NCI-H748 treated with DMSO at 0.1 percent for 48 hours (cell line): ENCODE measurements around the gene LUC7L3.
A peak's percentile ranks its signal among the peaks of the same experiment; 100 is the strongest.

ENCODE experiments used
- DNase-seq: peaks from one replicate; lab custom pipeline; 2025; lab: John Stamatoyannopoulos, UW

LUC7L3 gene

GRCh38 chr17:50754521-50754920 lies 35.1 kb downstream of the LUC7L3 start:
- no peak for DNase-seq

GRCh38 chr17:50758524-50758923 lies 39.1 kb downstream of the LUC7L3 start:
- no peak for DNase-seq

GRCh38 chr17:50758989-50759544 lies 39.7 kb downstream of the LUC7L3 start:
- no peak for DNase-seq

- DNase-seq, result no peak
These were observed 42.8 kb downstream of the LUC7L3 start for GRCh38 chr17:50762177-50762576.

GRCh38 chr17:50763716-50764475 lies 44.5 kb downstream of the LUC7L3 start:
- DNase-seq, result no peak

GRCh38 chr17:50764734-50765149 lies 45.3 kb downstream of the LUC7L3 start:
- no peak for DNase-seq

- DNase-seq, result no peak
These were observed 46.2 kb downstream of the LUC7L3 start for GRCh38 chr17:50765454-50766221.

- no peak for DNase-seq
These were observed 47.0 kb downstream of the LUC7L3 start for GRCh38 chr17:50766222-50767023.

GRCh38 chr17:50767030-50767429 lies 47.6 kb downstream of the LUC7L3 start:
- no peak for DNase-seq

- DNase-seq, result no peak
These were observed 48.0 kb downstream of the LUC7L3 start, which contains the start of gene ANKRD40CL for GRCh38 chr17:50767446-50767845. ANKRD40CL (minus strand) TSS chr17:50767518; CDS start chr17:50766913, 605 bp downstream.

- peak; percentile 70 for DNase-seq
These were observed 49.0 kb downstream of the LUC7L3 start for GRCh38 chr17:50768346-50768761.

- no peak for DNase-seq
These were observed 50.5 kb downstream of the LUC7L3 start for GRCh38 chr17:50769884-50770283.

GRCh38 chr17:50770346-50770745 lies 50.9 kb downstream of the LUC7L3 start:
- DNase-seq, result no peak

GRCh38 chr17:50771991-50772785 lies 52.8 kb downstream of the LUC7L3 start:
- no peak for DNase-seq

GRCh38 chr17:50774225-50774803 lies 54.9 kb downstream of the LUC7L3 start:
- DNase-seq, result no peak

GRCh38 chr17:50775926-50776325 lies 56.5 kb downstream of the LUC7L3 start:
- DNase-seq, result no peak

- no peak for DNase-seq
These were observed 59.1 kb downstream of the LUC7L3 start for GRCh38 chr17:50778471-50778870.

- no peak for DNase-seq
These were observed 59.6 kb downstream of the LUC7L3 start for GRCh38 chr17:50778988-50779387.

GRCh38 chr17:50779747-50780353 lies 60.4 kb downstream of the LUC7L3 start:
- DNase-seq, result no peak

GRCh38 chr17:50781167-50781566 lies 61.8 kb downstream of the LUC7L3 start:
- no peak for DNase-seq
